ENCODE data around the gene DCAF7.

DCAF7 gene

DNA sequence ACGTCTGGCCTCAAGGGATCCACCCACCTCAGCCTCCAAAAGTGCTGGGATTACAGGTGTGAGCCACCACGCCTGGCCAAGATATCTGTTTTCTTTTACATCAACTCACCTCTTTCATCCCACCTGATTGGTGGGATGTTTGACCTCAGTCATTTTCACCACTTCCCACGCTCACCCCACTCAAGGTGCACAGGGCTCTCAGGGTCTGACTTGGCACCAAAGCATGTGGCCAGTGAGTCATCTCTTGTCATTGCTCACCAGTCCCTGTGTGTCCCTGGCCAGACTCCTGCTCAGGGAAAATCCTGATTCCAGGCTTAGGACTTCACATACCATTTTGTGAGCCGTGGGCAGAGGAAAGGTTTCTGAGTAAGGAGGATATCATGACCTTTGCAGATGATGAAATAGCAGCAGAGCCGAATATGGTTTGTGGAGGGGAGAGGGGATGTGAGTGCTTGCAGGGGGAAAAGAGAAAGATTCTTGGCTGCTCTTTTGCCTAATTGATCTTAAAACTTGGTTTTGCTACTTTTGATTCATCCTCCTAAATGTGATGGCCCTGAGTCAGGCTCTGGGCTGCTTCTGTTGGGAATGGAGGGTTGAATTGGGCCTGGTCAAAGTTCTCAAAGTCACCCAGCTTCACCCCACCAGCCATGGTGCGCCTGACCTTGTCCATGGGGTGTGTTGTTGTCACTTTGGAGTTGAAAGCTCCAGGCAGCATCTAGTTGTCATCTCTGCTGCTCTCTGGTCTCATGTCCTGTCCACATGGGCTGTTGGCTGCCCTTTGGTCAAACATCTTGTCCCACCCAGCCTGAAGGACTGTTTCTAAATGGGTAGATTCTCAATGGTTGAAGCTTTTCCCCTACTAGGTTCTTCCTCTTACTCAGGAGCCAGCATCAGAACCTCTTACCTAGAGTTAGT is 33.1 kb upstream of the DCAF7 start:
- no peak for TF ChIP-seq JUND (IDR thresholded peaks at IDR 0.05; ENCODE audit: low read depth)
- in situ Hi-C loops (cut with HindIII; ENCODE audit: low pct_unique_long_range_greater_than_20kb, low sequenced_read_pairs), result no loop called here
- no peak for DNase-seq (ENCODE audit: low read depth in 1 of 2, low spot score in 1 of 2)

DNA sequence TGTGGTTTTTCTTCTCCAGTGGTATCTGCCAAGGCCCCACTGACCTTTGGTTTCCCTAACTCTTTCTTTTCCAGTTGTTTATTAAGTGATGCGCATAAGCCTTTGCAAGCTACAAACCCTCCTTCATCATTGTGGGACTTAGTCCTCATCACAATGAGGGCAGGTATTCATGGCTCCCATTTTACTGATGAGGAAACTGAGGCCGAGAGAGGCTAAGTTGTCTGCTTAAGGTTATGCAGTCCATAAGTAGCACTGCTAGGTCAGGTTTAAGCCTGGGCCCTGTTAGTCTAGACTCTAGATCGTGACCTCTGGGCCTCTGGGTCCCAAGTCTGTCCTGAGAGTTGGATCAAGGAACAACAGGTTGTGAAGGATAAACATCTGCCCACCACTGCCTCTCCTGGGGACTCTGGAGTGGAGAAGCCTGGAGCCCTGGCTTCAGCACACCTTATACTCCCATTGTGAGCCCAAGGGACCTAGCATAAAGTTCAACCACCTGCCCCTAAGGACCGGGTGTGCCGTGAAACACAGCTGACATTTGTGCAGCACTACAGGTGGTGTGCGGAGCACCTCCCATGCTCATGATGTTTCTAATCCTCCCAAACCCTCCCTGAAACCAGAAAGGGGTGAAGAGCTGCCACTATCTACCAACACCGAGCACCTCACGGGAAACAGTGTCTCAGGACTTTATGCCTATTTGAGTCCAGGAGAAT is 32.3 kb upstream of the DCAF7 start:
- DNase-seq (ENCODE audit: low read depth in 1 of 2, low spot score in 1 of 2), result no peak
- no peak for TF ChIP-seq JUND (IDR thresholded peaks at IDR 0.05; ENCODE audit: low read depth)
- in situ Hi-C loops (cut with HindIII; ENCODE audit: low pct_unique_long_range_greater_than_20kb, low sequenced_read_pairs), result no loop called here

DNA sequence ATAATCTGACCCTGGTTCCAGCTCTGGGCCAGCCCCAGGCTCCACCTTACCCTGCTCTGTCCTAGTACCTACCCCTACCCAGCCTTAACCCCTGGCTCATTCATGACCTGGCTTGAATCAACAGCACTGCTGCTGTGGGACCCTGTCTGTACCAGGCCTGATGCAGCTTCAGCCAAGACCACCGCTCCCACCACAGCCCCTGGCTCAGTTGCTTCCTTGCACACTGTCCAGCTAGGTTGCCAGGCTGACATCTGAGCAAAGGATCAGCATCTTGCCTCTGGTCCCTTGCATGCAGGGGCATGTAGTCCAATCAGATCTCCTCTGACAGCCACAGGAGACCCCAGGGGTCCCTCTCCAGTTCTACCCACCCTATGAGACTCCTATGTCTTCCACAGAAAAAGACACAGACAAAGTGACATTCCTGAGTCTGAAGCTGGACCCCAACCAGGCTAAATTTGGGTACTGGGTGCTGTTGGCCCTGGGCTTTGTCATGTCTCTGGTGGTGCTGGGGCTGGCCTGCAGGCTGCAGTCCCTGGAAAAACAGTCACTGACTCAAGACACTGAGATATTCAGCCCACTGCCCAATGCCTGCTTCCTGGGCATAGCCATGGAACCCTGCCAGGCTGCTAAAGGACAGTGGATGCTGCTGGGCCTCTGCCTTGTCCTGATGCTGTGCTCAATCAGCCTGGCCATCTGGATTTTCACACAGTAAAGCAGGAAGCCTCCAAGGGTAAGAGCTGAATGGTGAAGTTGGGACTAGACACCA is 31.0 kb upstream of the DCAF7 start:
- no peak for TF ChIP-seq JUND (IDR thresholded peaks at IDR 0.05; ENCODE audit: low read depth)
- in situ Hi-C loops (cut with HindIII; ENCODE audit: low pct_unique_long_range_greater_than_20kb, low sequenced_read_pairs), result no loop called here
- no peak for DNase-seq (ENCODE audit: low read depth in 1 of 2, low spot score in 1 of 2)

DNA sequence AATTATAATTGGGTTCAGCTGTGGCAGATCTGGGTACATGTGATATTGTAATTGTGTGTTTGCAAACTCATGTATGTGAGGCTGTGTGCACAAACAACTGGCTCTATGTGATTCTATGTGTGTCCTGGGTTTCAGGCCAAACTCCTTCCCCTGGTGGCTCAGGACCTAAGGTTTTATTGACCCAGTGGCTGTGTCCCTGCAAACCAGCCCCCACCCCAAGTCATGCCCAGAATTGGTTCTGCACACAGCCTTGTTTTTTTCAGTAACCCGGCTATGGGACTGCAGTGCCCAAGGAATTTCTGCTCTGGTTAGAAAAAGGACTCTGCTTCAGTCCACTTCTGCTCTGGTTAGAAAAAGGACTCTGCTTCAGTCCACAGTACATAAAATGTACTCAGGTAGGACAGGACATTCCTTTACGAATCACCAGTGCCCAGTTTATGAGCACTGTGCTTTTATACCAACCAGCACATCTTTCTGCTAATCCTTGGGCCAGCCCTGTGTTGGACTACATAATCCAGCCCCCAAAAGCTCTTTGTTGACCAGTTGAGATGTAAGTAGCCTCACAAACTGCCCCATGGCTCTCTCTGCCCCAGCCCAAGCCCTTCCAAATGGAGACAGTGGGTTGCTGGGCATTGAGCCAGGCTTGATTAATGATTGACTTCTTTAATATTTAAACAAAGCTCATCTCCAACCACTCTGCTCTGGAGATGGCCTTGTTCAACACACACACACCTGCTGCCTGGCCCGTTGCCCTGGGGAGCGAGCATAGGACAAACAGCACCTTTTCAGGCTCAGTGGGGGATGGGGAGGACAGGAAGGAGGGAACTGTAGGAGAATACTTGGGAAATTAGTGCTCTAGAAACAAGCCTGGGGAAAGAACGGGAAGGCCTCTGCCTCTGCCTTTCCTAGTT is 30.1 kb upstream of the DCAF7 start:
- no peak for TF ChIP-seq JUND (IDR thresholded peaks at IDR 0.05; ENCODE audit: low read depth)
- in situ Hi-C loops (cut with HindIII; ENCODE audit: low pct_unique_long_range_greater_than_20kb, low sequenced_read_pairs), result no loop called here

DNA sequence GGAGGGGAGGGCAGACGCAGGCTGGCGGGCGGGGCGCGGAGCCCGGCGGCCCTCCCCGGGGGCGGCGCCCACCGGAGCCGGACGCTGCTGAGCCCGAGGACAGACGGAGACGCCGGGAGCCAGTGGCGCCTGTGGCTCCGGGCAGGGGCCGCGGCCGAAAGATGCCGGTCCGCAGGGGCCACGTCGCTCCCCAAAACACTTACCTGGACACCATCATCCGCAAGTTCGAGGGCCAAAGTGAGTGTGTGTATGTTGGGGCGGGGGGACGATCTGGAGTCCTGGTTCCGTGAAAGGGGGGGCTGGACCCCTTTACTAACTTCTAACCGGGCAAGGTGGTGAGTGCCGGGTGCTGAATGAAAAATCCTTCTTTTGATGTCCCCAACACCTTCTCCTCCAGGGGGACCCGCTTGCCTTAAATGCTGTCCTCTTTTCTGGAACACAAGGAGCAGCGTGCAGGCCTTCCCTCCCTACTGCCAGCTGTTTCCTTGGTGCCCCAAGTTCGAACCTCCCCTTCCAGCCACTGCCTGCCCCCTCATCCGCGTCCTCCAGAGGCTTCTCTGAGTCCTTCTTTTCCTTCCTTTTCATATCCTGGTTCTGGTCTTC is 26.9 kb upstream of the DCAF7 start, which contains the start of gene KCNH6:
Gene KCNH6, plus strand, starts transcription at position 106 of the 603 bp plus-strand sequence. Its CDS starts 56 bp downstream, at position 162.
- peak in 1 of 2 experiments; percentile 33 for DNase-seq (ENCODE audit: low read depth in 1 of 2, low spot score in 1 of 2)
- TF ChIP-seq JUND (IDR thresholded peaks at IDR 0.05; ENCODE audit: low read depth), result no peak
- in situ Hi-C loops (cut with HindIII; ENCODE audit: low pct_unique_long_range_greater_than_20kb, low sequenced_read_pairs), result no loop called here

More for the DNA sequence above, 30.1 kb upstream of the DCAF7 start:
- no peak for DNase-seq (ENCODE audit: low read depth in 1 of 2, low spot score in 1 of 2)

DNA sequence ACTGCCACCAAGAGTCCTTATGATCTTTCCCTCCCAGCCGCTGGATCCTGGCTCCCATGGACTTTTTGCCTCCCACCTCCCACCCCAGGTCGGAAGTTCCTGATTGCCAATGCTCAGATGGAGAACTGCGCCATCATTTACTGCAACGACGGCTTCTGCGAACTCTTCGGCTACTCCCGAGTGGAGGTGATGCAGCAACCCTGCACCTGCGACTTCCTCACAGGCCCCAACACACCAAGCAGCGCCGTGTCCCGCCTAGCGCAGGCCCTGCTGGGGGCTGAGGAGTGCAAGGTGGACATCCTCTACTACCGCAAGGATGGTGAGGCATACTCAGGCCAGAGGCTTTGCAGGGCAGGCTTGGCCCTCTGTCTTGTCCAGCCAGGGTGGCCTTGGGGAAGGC is 26.2 kb upstream of the DCAF7 start:
- in situ Hi-C loops (cut with HindIII; ENCODE audit: low pct_unique_long_range_greater_than_20kb, low sequenced_read_pairs), result no loop called here

DNA sequence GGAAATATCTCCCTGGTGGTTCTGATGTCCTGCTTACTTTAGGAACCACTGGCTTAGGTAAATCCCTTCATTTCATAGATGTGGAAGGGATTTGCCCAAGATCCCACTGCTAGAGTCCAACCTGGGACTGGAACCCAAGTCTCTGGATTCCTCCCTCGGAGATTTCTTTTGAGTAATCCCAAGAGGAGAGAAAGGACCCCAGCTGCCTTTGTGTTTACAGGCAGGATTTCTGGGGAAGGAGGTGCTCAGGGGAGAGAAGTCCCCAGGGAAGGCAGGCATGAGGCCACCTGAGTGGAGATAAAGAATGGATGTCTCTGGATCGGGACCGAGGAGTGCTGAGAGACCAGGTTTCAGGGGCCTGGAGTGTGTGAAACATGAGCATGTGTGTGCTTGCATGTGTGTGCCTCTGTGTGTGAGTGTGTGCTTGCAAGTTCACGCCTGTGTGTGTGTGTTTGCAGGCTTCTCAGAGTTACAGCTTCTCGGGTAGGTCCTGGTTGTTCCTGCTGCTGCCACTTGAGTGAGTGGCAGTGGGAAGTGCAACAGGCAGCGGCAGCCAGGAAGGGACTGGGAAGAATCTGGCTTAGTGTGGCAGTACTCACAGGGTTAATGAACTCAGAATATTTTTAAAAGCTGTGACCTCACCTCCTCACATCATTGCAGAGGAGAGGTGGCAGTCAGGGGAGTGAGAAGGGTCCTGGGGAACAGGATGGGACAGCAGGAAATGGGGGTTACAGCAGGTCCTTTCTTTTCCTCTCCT is 24.9 kb upstream of the DCAF7 start:
- in situ Hi-C loops (cut with HindIII; ENCODE audit: low pct_unique_long_range_greater_than_20kb, low sequenced_read_pairs), result no loop called here
- peak in 1 of 2 experiments; percentile 39 for DNase-seq (ENCODE audit: low read depth in 1 of 2, low spot score in 1 of 2)
- TF ChIP-seq JUND (IDR thresholded peaks at IDR 0.05; ENCODE audit: low read depth), result no peak

More for the DNA sequence above, 26.2 kb upstream of the DCAF7 start:
- DNase-seq (ENCODE audit: low read depth in 1 of 2, low spot score in 1 of 2), result no peak
- no peak for TF ChIP-seq JUND (IDR thresholded peaks at IDR 0.05; ENCODE audit: low read depth)

DNA sequence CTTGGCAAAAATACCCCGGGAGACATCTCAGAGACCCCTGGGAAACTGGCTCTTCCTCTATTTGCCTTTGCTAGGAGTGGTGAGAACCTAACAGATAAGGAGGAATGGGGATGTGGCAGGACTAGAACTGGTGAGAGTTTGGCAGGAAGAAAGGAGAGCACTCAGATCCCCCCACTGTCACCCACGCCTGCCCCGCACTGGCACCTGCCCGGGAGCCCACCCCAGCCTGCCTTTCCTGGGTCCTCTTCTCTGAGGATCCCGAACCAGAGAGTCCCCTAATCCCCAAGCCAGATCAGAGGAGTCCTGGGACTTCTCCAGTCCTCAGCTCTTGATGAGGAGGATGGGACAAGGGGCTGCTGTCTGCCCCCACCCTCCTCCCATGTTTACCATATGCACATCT is 23.4 kb upstream of the DCAF7 start:
- no peak for DNase-seq (ENCODE audit: low read depth in 1 of 2, low spot score in 1 of 2)
- in situ Hi-C loops (cut with HindIII; ENCODE audit: low pct_unique_long_range_greater_than_20kb, low sequenced_read_pairs), result no loop called here
- no peak for TF ChIP-seq JUND (IDR thresholded peaks at IDR 0.05; ENCODE audit: low read depth)

DNA sequence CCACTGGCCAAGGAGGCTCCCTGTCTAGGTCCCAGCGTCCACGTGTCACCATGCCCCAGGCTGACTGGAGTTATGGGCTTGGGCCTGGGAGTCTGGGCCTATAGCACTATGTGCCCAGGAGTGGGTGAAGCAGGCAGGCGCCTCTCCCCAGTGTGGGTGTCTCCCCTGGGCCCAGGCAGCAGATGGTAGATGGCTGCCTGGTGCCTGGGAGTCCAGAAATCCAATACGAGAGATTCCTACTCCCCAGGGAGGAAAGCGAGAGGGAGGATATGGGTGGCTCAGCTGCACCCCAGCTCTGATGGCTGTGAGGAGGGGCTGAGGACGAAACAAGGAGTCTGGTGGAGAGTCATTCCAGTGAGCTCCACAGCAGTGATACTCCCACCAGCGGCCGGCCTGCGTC is 22.1 kb upstream of the DCAF7 start:
- no peak for DNase-seq (ENCODE audit: low read depth in 1 of 2, low spot score in 1 of 2)
- TF ChIP-seq JUND (IDR thresholded peaks at IDR 0.05; ENCODE audit: low read depth), result no peak
- in situ Hi-C loops (cut with HindIII; ENCODE audit: low pct_unique_long_range_greater_than_20kb, low sequenced_read_pairs), result no loop called here

DNA sequence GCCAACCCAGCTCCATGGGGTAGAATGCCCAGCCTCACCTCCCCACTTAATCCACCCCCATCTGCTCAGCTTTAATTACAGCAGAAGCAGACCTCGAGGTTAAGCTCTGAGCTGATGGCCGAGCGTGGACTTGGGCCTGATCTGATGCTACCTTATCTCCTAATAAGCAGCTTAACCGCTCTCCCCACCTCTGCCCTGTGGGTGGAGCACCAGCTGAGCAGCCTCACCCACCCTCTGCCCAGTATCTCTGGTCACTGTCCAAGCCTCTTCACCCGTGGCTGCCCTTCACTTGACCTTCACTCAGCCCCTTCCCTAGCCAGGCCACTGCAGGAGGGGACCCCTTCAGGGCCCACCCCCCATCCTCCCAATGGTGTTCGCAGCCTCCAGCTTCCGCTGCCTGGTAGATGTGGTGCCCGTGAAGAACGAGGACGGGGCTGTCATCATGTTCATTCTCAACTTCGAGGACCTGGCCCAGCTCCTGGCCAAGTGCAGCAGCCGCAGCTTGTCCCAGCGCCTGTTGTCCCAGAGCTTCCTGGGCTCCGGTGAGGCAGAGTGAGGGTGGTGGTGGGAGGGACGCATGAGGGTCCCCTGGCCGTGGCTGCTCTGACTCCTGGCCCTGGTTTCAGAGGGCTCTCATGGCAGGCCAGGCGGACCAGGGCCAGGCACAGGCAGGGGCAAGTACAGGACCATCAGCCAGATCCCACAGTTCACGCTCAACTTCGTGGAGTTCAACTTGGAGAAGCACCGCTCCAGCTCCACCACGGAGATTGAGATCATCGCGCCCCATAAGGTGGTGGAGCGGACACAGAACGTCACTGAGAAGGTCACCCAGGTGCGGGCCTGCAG is 20.3 kb upstream of the DCAF7 start:
- in situ Hi-C loops (cut with HindIII; ENCODE audit: low pct_unique_long_range_greater_than_20kb, low sequenced_read_pairs), result no loop called here
- no peak for TF ChIP-seq JUND (IDR thresholded peaks at IDR 0.05; ENCODE audit: low read depth)
- DNase-seq (ENCODE audit: low read depth in 1 of 2, low spot score in 1 of 2), result no peak
